ENCODE results near the gene NEURL3. TPM values are rescaled to one million over a fixed set of nuclear protein-coding genes. Genes with fewer than 3 reads are reported as not detected.

NEURL3 gene
- total and polyA plus RNA-seq, 9 of the 15 experiments (the other 6 are each of a cell fraction or from before 2014, with no cell fraction given) = not detected

GRCh38 chr2:96509847-96510230 lies 4.7 kb upstream of the NEURL3 start:
- peaks cover 2% of the 10 kb centered on the region for H3K9me1 ChIP-seq (ENCODE audit: control insufficient read depth, insufficient read depth, low read length)
- H3K9me3 ChIP-seq (replicated peaks; ENCODE audit: control insufficient read depth, insufficient read depth, low read depth, low read length) = no peaks in the 10 kb centered on the region
- peaks cover 7 to 52% of the 10 kb centered on the region in 2 experiments; a peak in 3 of 5 replicates for H3K27me3 ChIP-seq (ENCODE audit: control insufficient read depth in 2 of 2, insufficient read depth in 2 of 2, low read length in 2 of 2)
- no peak overlapping the region for H3K4me3 ChIP-seq
- H3K4me1 ChIP-seq (replicated peaks in 1 of 2; ENCODE audit: control insufficient read depth in 2 of 2, insufficient read depth in 2 of 2, low read length in 2 of 2) = peaks cover 7 to 24% of the 10 kb centered on the region in 2 experiments; a peak in 4 of 5 replicates
- H3K36me3 ChIP-seq (ENCODE audit: control insufficient read depth, insufficient read depth, low read length) = no peaks in the 10 kb centered on the region
- H3K27ac ChIP-seq (ENCODE audit: extremely low read depth, low read depth, low read length) = no peak overlapping the region
- intact Hi-C loops (cut with micrococcal nuclease) = loop anchor here (1.0 to 10.0 kb wide), 5 partner anchors 103 to 518 kb away; partner anchors contain the start of genes ANKRD36C, ASTL, CIAO1 and SNRNP200
- DNase-seq (ENCODE audit: extremely low read depth in 1 of 4, low spot score in 3 of 4) (no peak), FAIRE-seq (no peak), ATAC-seq (no peak)
- H3K4me2 ChIP-seq (ENCODE audit: insufficient read depth, low read length) = no peak overlapping the region
- no peak overlapping the region for H3K9ac ChIP-seq (ENCODE audit: insufficient read depth in 1 of 2, low read depth in 2 of 2, low read length in 2 of 2)
- POLR2A ChIA-PET = interaction anchor here (1.0 to 1.2 kb wide), 3 partner anchors 17 to 517 kb away, joined by 3 to 5 read pairs (median 4); no protein-coding TSS in a partner anchor
- TF ChIP-seq CHCHD3 (CRISPR knock-in tag; IDR thresholded peaks at IDR 0.05) (no peak), ZFP91 (CRISPR knock-in tag; IDR thresholded peaks at IDR 0.05) (0 out of 2 replicates have a peak, but pooled peaks have one; percentile 3), ZNF699 (CRISPR knock-in tag; IDR thresholded peaks at IDR 0.05; ENCODE audit: insufficient replicate concordance) (no peak)
- TF ChIP-seq, protein P1, sequence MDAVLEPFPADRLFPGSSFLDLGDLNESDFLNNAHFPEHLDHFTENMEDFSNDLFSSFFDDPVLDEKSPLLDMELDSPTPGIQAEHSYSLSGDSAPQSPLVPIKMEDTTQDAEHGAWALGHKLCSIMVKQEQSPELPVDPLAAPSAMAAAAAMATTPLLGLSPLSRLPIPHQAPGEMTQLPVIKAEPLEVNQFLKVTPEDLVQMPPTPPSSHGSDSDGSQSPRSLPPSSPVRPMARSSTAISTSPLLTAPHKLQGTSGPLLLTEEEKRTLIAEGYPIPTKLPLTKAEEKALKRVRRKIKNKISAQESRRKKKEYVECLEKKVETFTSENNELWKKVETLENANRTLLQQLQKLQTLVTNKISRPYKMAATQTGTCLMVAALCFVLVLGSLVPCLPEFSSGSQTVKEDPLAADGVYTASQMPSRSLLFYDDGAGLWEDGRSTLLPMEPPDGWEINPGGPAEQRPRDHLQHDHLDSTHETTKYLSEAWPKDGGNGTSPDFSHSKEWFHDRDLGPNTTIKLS (IDR thresholded peaks at IDR 0.05; ENCODE audit: borderline replicate concordance, low read depth) = no peak
- TF ChIP-seq, protein P2, sequence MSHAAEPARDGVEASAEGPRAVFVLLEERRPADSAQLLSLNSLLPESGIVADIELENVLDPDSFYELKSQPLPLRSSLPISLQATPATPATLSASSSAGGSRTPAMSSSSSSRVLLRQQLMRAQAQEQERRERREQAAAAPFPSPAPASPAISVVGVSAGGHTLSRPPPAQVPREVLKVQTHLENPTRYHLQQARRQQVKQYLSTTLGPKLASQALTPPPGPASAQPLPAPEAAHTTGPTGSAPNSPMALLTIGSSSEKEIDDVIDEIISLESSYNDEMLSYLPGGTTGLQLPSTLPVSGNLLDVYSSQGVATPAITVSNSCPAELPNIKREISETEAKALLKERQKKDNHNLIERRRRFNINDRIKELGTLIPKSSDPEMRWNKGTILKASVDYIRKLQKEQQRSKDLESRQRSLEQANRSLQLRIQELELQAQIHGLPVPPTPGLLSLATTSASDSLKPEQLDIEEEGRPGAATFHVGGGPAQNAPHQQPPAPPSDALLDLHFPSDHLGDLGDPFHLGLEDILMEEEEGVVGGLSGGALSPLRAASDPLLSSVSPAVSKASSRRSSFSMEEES (CRISPR knock-in tag; IDR thresholded peaks at IDR 0.05) = no peak
- TF ChIP-seq, protein P3, sequence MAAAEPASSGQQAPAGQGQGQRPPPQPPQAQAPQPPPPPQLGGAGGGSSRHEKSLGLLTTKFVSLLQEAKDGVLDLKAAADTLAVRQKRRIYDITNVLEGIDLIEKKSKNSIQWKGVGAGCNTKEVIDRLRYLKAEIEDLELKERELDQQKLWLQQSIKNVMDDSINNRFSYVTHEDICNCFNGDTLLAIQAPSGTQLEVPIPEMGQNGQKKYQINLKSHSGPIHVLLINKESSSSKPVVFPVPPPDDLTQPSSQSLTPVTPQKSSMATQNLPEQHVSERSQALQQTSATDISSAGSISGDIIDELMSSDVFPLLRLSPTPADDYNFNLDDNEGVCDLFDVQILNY (CRISPR knock-in tag; IDR thresholded peaks at IDR 0.05) = 0 out of 2 replicates have a peak, but pooled peaks have one; percentile 12
- CTCF ChIA-PET (ENCODE audit: low intra/inter-chr PET ratio) = interaction anchor here (0.5 to 4.0 kb wide), 4 partner anchors 100 to 517 kb away, joined by 3 to 40 read pairs (median 26); partner anchors contain the start of genes ANKRD36C and ASTL
- H3K79me2 ChIP-seq (ENCODE audit: control insufficient read depth, insufficient read depth, low read length) = no peaks in the 10 kb centered on the region
- peaks cover 7% of the 10 kb centered on the region for H4K20me1 ChIP-seq (replicated peaks; ENCODE audit: control insufficient read depth, insufficient read depth, low read length)
- no TSS peak for BruUV-seq (replicated peaks)
- 22% methylated on average over 9 of the region's 11 CpGs for WGBS (ENCODE audit: insufficient coverage, low coverage, missing lambda C conversion rate)
- H2AFZ ChIP-seq (ENCODE audit: low read depth, low read length) = peak overlapping the region; percentile 74; the same call in 1 of the 2 replicates
- in situ Hi-C loops (cut with MboI) = loop anchor here (5.0 to 25.0 kb wide), 3 partner anchors 103 to 723 kb away; no protein-coding TSS in a partner anchor

Measured in K562 (cell line).